Left ventricle myocardium superior (tissue), 1 donor: ENCODE data around the gene CELF1. TPM values are rescaled to one million over a fixed set of nuclear protein-coding genes. Genes with fewer than 3 reads are reported as not detected.
"Not testable (repeated sequence)": the region's sequence is repeated elsewhere in the genome, so short reads cannot be mapped to it uniquely, and the experiment has no call there.

Experiments used
- ATAC-seq: fragments of 200-7000 bp; cut with Tn5 transposase; one replicate; pipeline ENCODE4 v1.9.1; 2020; ENCODE audit warnings: mild to moderate bottlenecking, moderate library complexity
- DNase-seq: peaks from one replicate; pipeline ENCODE4 v3.0.0-alpha.2; 2020
- intact Hi-C: fragments of 100-400 bp; cut with micrococcal nuclease; formaldehyde crosslinking; loops from one replicate; pipeline ENCODE4 v1.11.0; 2022
- total RNA-seq: library from RNA; stranded (reverse); fragmentation: NEBNext Ultra II Directional; extraction: Animal tissue kit (Norgen Biotek cat#: 25700); gene quantifications from one replicate; pipeline ENCODE4 v1.2.1, GENCODE V29; 2021
- donor health status: DM: no; HTN: yes; CAD: no; lungs with severe emphysema.

The CELF1 gene
- total RNA-seq, 1 donor from 2014 or later = 97.3 TPM

- intact Hi-C loops = no loop called here
- peak; percentile 87 for DNase-seq
Observed at GRCh38 chr11:47578524-47579494, 25.9 kb upstream of the CELF1 start, which contains the start of the genes KBTBD4 and NDUFS3. KBTBD4 (minus strand) TSS chr11:47578970; CDS start chr11:47578951, 19 bp downstream. NDUFS3 (plus strand) TSS chr11:47579074; CDS start chr11:47579092, 18 bp downstream.

DNA sequence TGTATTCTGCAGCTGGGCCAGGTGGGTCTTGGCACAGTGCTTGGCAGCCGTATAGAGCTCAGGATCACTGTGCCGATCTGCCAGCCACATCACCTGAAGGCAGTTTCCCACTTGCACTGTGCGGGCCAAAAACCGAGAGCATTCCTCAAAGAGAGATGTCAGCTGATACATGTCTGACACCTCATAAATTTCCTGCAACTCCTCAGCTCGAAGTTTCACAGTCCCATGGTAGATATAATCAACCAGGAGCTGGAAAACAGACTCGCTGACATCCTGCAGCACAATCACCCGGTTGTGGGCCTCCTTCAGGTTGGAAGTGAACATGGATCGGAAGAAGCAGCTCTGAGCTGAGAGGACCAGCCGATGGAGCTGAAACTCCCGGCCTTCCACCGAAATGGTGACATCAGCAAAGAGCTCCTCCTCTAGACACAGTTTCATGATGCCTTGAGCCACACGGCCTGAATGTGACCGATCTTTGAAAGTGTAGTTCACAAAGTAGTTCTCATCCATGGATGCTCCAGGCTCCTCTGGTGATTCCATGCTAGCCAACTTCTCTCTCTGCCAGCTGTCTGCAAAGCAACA, 24.6 kb upstream of the CELF1 start:
- ATAC-seq = no peak
- no peak for DNase-seq
- intact Hi-C loops = no loop called here

More at GRCh38 chr11:47578524-47579494, 25.9 kb upstream of the CELF1 start, which contains the start of the genes KBTBD4 and NDUFS3:
- ATAC-seq = peak; percentile 95

- ATAC-seq (peak; percentile 92), DNase-seq (peak; percentile 66)
- intact Hi-C loops = no loop called here
Observed at GRCh38 chr11:47573321-47573720, 20.4 kb upstream of the CELF1 start.

GRCh38 chr11:47572715-47573255, 19.9 kb upstream of the CELF1 start:
- DNase-seq = no peak
- peak; percentile 23 for ATAC-seq

DNA sequence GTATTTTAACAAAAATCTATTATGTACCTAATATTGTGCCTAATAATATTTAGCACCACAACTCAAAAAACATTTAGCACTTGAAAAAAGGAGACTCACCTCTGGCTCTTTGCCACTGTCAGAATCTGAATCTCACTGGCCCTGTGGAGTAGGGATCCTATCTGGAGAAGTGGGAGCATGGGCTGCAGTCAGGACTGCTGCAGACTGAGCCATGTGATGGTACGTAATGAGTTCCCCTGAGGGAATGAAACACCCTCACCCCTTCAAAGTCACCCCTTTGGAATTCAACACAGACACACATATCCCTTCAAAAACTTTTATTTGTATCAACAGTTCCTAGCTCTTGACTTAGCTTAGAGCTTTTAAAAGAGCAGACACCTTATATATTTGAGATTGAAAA, 19.0 kb upstream of the CELF1 start:
- no peak for ATAC-seq
- no peak for DNase-seq
- intact Hi-C loops = no loop called here

More at GRCh38 chr11:47572715-47573255, 19.9 kb upstream of the CELF1 start:
- intact Hi-C loops = no loop called here

DNA sequence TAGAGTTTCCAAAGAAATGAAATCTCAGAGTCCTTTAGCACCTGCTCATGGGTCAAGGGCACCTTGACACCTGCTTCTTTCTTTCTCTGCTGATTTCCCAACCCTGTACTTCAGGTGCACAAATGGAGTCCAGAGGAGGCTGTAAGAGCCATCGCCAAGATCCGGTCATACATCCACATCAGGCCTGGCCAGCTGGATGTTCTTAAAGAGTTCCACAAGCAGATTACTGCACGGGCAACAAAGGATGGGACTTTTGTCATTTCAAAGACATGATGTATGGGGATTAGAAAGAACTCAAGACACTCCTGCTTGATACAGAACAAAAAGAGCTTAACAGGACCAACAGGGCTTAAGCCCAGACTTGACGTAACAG, 18.4 kb upstream of the CELF1 start:
- ATAC-seq (no peak), DNase-seq (no peak)
- intact Hi-C loops = no loop called here

DNA sequence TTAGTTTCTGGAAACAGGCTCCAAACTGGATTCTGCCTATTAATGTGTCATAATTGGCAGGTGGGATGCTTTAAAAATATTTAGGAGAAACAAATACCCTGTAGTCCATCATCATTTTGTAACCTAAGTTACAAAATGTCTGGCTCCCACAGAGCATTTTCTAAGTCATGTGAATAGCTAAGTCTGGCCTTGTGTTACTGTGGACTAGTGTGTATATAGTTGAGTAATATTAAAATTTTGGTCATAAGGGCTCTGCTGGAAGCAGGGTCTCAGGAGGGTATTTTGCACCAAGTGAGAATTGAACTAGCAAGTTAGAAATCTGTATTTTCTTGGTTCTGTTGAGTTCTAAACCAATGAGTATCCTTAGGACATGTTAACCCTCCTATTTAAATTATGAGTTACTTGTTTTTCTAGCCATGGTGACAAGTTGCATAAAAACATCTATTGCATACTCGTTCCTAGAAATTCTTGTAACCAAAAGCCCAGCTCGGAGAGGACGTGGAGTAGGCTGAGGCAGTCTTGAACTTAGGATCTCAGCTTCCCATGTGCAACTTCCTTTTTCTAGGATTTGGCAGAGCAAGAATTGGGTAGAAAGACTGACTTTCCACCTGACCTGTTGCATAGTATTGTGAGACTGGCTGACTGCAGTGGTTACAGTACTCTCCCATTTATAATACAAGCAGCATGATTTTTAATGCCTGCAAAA, 17.9 kb upstream of the CELF1 start:
- DNase-seq (no peak), ATAC-seq (no peak)
- intact Hi-C loops = no loop called here

DNA sequence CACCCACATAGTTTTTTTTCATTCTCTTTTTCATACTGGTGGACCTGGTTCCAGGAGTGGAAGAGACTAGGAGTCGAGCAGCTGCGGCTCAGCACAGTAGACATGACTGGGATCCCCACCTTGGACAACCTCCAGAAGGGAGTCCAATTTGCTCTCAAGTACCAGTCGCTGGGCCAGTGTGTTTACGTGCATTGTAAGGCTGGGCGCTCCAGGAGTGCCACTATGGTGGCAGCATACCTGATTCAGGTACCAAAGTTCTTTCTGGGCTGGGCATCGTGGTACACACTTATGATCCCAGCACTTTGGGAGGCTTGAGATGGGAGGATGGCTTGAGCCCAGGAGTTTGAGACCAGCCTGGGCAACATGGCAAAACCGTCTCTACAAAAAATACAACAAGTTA, 16.7 kb upstream of the CELF1 start:
- ATAC-seq (no peak), DNase-seq (no peak)
- intact Hi-C loops = no loop called here

DNA sequence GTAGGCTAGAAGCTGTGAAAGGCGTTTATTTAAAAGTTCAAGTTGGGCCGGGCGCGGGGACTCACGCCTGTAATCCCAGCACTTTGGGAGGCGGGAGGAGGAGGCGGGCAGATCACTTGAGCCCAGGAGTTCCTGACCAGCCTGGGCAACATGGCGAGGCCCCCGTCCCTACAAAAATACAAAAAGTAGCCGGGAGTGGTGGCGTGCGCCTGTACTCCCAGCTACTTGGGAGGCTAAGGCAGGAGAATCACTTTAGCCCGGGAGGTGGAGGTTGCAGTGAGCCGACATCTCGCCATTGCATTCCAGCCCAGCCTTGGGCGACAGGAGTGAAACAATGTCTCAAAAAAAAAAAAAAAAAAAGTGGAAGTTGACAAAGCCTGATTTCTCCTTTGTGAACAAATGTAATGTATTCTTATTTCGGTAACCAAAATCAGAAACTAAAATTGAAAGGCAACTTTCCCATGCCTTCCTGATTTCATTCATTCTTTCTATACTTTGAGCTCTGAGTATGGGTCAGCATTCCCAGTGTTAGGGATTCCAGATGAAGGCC, 13.3 kb upstream of the CELF1 start:
- ATAC-seq (peak; percentile 4), DNase-seq (no peak)
- intact Hi-C loops = no loop called here

- ATAC-seq = peak; percentile 96
- peak; percentile 89 for DNase-seq
- intact Hi-C loops = no loop called here
Observed at GRCh38 chr11:47565340-47566148, 12.6 kb upstream of the CELF1 start, which contains the start of gene PTPMT1. PTPMT1 (plus strand) TSS chr11:47565599; CDS start chr11:47565623, 24 bp downstream.

- peak; percentile 14 for ATAC-seq
- intact Hi-C loops = no loop called here
- no peak for DNase-seq
Observed at GRCh38 chr11:47564933-47565339, 12.0 kb upstream of the CELF1 start.

GRCh38 chr11:47564366-47564765, 11.4 kb upstream of the CELF1 start:
- DNase-seq, ATAC-seq, intact Hi-C loops: not testable (repeated sequence)

DNA sequence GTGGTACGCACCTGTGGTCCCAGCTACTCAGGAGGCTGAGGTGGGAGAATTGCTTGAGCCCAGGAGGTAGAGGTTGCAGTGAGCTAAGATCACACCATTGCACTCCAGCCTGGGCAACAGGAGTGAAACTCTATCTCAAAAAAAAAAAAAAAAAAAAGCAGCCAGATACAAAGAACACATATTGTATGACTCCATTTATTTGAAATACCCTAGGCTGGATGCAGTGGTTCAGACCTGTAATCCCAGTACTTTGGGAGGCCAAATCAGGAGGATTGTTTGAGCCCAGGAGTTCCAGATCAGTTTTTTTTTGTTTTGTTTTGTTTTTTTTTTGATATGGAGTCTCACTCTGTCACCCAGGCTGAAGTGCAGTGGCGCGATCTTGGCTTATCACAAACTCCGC, 9.5 kb upstream of the CELF1 start:
- DNase-seq, intact Hi-C loops, ATAC-seq: not testable (repeated sequence)

GRCh38 chr11:47560426-47560825, 7.5 kb upstream of the CELF1 start:
- no peak for DNase-seq
- no peak for ATAC-seq
- intact Hi-C loops = no loop called here

DNA sequence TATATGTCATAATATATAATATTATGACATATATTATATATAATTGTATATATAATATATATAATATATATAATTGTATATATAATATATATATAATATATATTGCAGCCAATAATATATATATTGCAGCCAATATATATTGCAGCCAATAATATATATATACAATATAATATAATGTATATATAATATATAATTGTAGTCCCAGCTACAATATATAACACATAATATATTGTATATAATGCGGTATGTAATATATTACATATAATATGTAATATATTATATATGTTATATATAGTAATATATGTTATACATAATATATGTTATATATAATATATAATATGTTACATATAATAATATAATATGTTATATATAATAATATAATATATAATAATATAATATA, 5.8 kb upstream of the CELF1 start:
- intact Hi-C loops = no loop called here
- no peak for DNase-seq
- ATAC-seq = no peak

DNA sequence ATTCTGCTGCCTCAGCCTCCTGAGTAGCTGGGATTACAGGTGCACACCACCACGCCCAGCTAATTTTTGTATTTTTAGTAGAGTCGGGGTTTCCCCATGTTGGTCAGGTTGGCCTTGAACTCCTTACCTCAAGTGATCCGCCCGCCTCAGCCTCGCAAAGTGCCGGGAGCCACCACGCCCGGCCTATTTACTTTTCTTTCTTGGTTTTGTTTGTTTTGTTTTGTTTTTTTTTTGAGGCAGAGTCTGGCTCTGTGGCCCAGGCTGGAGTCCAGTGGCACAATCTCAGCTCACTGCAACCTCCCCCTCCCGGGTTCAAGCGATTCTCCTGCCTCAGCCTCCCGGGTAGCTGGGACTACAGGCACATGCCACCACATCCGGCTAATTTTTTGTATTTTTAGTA, 4.1 kb upstream of the CELF1 start:
- DNase-seq, ATAC-seq, intact Hi-C loops: not testable (repeated sequence)

GRCh38 chr11:47553406-47553743, 443 bp upstream of the CELF1 start:
- no peak for DNase-seq
- no peak for ATAC-seq
- intact Hi-C loops = no loop called here

GRCh38 chr11:47552056-47552565, 821 bp downstream of the CELF1 start:
- DNase-seq (peak; percentile 43), ATAC-seq (peak; percentile 16)
- intact Hi-C loops = no loop called here
